Astrocyte (in vitro differentiated cells and primary cell): ENCODE data around the gene PHYKPL. TPM values are rescaled to one million over a fixed set of nuclear protein-coding genes. Genes with fewer than 3 reads are reported as not detected.

ENCODE experiments used
- DNase-seq: peaks from one replicate; pipeline ENCODE4 v3.0.0-alpha.2; 2010; ENCODE audit warnings: low read depth
- FAIRE-seq: peaks from 2 replicates; lab custom pipeline; 2011; peaks lifted over from hg19 to GRCh38; lab: Jason Lieb, UNC
- H2AFZ ChIP-seq: 2 replicates; pipeline ENCODE4 v1.6.0; 2012; ENCODE audit warnings: low read depth, low read length, inconsistent platforms
- H3K27ac ChIP-seq: 2 replicates; pipeline ENCODE4 v1.5.1; 2011; ENCODE audit warnings: low read depth, low read length, inconsistent platforms
- H3K27me3 ChIP-seq: 2 replicates; pipeline ENCODE4 v1.6.0; 2011; ENCODE audit warnings: low read length, inconsistent platforms; ENCODE audit not compliant: insufficient read depth
- H3K36me3 ChIP-seq: 2 replicates; pipeline ENCODE4 v1.5.1; 2011; ENCODE audit warnings: low read length, inconsistent platforms; ENCODE audit not compliant: insufficient read depth
- H3K4me1 ChIP-seq: 2 replicates; pipeline ENCODE4 v1.5.1; 2011; ENCODE audit warnings: low read length, inconsistent platforms; ENCODE audit not compliant: insufficient read depth
- H3K4me2 ChIP-seq: 2 replicates; pipeline ENCODE4 v1.6.0; 2012; ENCODE audit warnings: low read length, inconsistent platforms
- H3K4me3 ChIP-seq: 2 replicates; pipeline ENCODE4 v1.5.1; 2011; ENCODE audit warnings: low read depth, mild to moderate bottlenecking, low read length, inconsistent platforms; ENCODE audit not compliant: insufficient read depth
- H3K79me2 ChIP-seq: 2 replicates; pipeline ENCODE4 v1.6.0; 2012; ENCODE audit warnings: mild to moderate bottlenecking, low read length, inconsistent platforms; ENCODE audit not compliant: insufficient read depth
- H3K9ac ChIP-seq: 2 replicates; pipeline ENCODE4 v1.6.0; 2012; ENCODE audit warnings: mild to moderate bottlenecking, low read length, inconsistent platforms
- H3K9me3 ChIP-seq: 2 replicates; pipeline ENCODE4 v1.5.1; 2012; ENCODE audit warnings: low read depth, mild to moderate bottlenecking, low read length, inconsistent platforms; ENCODE audit not compliant: insufficient read depth
- H4K20me1 ChIP-seq: 2 replicates; pipeline ENCODE4 v1.6.0; 2012; ENCODE audit warnings: low read length, inconsistent platforms; ENCODE audit not compliant: insufficient read depth
- H3K27ac Mint-ChIP-seq: one replicate; pipeline ENCODE4 v1.8.0; 2021; ENCODE audit warnings: mild to moderate bottlenecking, mixed read lengths; ENCODE audit not compliant: unreplicated experiment
- H3K27me3 Mint-ChIP-seq: one replicate; pipeline ENCODE4 v1.8.0; 2021; ENCODE audit warnings: low read depth, mixed read lengths; ENCODE audit not compliant: unreplicated experiment
- H3K36me3 Mint-ChIP-seq: one replicate; pipeline ENCODE4 v1.8.0; 2021; ENCODE audit warnings: low read depth, mixed read lengths; ENCODE audit not compliant: unreplicated experiment
- H3K4me1 Mint-ChIP-seq: one replicate; pipeline ENCODE4 v1.8.0; 2021; ENCODE audit warnings: low read depth, mixed read lengths; ENCODE audit not compliant: unreplicated experiment
- H3K4me3 Mint-ChIP-seq: one replicate; pipeline ENCODE4 v1.8.0; 2021; ENCODE audit warnings: mild to moderate bottlenecking, moderate library complexity, mixed read lengths; ENCODE audit not compliant: unreplicated experiment
- H3K9me3 Mint-ChIP-seq: one replicate; pipeline ENCODE4 v1.8.0; 2021; ENCODE audit warnings: mild to moderate bottlenecking, mixed read lengths; ENCODE audit not compliant: unreplicated experiment
- EZH2 ChIP-seq: IDR thresholded peaks from 2 replicates; pipeline ENCODE4 v1.6.1; 2012; ENCODE audit warnings: mild to moderate bottlenecking, low read length, inconsistent platforms; ENCODE audit not compliant: insufficient read depth
- total RNA-seq: library from RNA; stranded (reverse); gene quantifications from 2 replicates; pipeline ENCODE4 v1.2.1, GENCODE V29; 2021
- TF ChIP-seq, protein P1 (sequence below): IDR thresholded peaks from 2 replicates; pipeline ENCODE4 v1.5.1; 2011; ENCODE audit warnings: low read depth, mild to moderate bottlenecking, inconsistent platforms, low read length, moderate library complexity; ENCODE audit not compliant: insufficient read depth

Gene PHYKPL
- total RNA-seq, 1 donor from 2014 or later: 26.5 TPM

DNA sequence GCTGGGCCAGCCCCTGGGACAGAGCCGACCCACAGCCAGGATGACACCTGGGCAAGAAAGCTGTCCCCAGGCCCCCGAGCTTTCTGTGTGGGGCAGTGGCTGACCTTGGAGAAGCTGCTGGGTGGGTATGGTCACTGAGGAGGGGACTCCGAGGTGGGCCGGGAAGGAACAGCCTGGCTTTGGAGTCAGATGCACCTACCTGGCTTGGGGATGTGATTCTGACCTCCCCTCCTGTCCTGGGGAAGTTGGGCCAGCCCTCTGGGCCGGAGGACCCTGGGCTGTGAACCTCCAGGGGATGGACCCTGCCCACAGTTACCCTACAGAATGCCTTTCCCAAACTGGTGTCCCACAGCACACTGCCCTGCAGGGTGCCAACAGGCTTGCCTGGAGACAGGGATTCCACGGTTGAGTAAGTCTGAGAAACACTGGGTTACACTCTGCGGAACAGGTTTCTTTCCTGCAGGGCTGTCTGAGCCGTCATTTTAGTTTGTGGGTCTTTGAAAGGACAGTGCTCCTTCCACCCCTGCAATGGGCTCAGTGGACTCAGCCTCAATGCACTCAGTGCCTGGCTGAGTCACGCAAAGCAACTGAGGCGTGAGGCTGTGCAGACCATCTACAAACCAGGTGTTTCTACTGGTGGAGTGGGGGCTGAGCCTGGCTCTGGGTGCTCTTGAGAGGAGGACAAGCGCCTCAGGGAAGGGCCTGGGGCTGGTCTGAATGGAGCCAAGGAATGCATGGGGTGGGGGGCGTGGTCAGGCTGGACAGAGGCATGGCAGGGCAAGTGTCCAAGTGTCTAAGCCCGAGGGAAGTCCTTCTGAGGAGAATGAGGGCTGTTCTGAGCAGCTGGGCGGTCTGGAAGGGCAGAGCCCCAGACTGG lies 41.3 kb upstream of the PHYKPL start:
- no peak for DNase-seq
- Histone ChIP-seq H3K4me3 (no peak overlapping the region), H3K36me3 (no peaks in the 10 kb centered on the region), H3K9ac (no peak overlapping the region), H3K27ac (no peak overlapping the region), H3K4me1 (no peaks in the 10 kb centered on the region), H3K79me2 (no peaks in the 10 kb centered on the region), H3K27me3 (no peaks in the 10 kb centered on the region), H4K20me1 (no peaks in the 10 kb centered on the region), H3K4me2 (no peak overlapping the region), H2AFZ (no peak overlapping the region), H3K9me3 (peaks cover 7% of the 10 kb centered on the region)
- no peaks in the 10 kb centered on the region for H3K4me1 Mint-ChIP-seq
- peaks cover 6% of the 10 kb centered on the region for H3K36me3 Mint-ChIP-seq
- H3K27ac Mint-ChIP-seq: no peak overlapping the region
- H3K4me3 Mint-ChIP-seq: no peak overlapping the region
- TF ChIP-seq EZH2: no peak
- TF ChIP-seq, protein P1, sequence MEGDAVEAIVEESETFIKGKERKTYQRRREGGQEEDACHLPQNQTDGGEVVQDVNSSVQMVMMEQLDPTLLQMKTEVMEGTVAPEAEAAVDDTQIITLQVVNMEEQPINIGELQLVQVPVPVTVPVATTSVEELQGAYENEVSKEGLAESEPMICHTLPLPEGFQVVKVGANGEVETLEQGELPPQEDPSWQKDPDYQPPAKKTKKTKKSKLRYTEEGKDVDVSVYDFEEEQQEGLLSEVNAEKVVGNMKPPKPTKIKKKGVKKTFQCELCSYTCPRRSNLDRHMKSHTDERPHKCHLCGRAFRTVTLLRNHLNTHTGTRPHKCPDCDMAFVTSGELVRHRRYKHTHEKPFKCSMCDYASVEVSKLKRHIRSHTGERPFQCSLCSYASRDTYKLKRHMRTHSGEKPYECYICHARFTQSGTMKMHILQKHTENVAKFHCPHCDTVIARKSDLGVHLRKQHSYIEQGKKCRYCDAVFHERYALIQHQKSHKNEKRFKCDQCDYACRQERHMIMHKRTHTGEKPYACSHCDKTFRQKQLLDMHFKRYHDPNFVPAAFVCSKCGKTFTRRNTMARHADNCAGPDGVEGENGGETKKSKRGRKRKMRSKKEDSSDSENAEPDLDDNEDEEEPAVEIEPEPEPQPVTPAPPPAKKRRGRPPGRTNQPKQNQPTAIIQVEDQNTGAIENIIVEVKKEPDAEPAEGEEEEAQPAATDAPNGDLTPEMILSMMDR: no peak
- peaks cover 7% of the 10 kb centered on the region for H3K9me3 Mint-ChIP-seq
- FAIRE-seq: no peak
- H3K27me3 Mint-ChIP-seq: peaks cover 49% of the 10 kb centered on the region

DNA sequence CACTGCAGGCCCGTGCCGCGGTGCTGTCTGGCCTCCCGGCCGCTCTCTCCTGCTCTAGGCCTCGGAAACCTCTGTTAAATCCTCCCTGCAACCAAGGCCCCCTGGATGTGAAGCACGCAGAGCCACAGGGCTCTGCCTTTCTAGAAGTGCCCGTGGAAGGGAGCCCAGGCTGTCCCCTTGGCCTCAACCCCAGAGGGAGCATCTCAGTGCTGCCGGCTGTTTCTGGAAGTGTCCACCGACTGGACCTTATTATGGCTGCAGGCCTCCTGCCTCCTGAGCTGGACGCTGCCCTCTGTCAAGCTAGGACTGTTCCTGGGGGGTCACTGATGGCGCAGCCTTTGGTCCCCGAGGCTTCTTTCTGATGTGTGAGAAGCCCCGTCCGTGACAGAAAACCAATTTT lies 40.4 kb upstream of the PHYKPL start:
- Mint-ChIP-seq H3K4me3 (no peak overlapping the region), H3K27me3 (peaks cover 44% of the 10 kb centered on the region), H3K9me3 (peaks cover 7% of the 10 kb centered on the region), H3K36me3 (peaks cover 6% of the 10 kb centered on the region), H3K27ac (no peak overlapping the region), H3K4me1 (no peaks in the 10 kb centered on the region)
- no peak for TF ChIP-seq EZH2
- TF ChIP-seq, protein P1: no peak
- FAIRE-seq (no peak), DNase-seq (no peak)
- Histone ChIP-seq H3K36me3 (no peaks in the 10 kb centered on the region), H2AFZ (no peak overlapping the region), H3K4me3 (no peak overlapping the region), H3K4me2 (no peak overlapping the region), H3K4me1 (no peaks in the 10 kb centered on the region), H4K20me1 (no peaks in the 10 kb centered on the region), H3K27ac (no peak overlapping the region), H3K9ac (no peak overlapping the region), H3K9me3 (peaks cover 7% of the 10 kb centered on the region), H3K79me2 (no peaks in the 10 kb centered on the region), H3K27me3 (no peaks in the 10 kb centered on the region)

DNA sequence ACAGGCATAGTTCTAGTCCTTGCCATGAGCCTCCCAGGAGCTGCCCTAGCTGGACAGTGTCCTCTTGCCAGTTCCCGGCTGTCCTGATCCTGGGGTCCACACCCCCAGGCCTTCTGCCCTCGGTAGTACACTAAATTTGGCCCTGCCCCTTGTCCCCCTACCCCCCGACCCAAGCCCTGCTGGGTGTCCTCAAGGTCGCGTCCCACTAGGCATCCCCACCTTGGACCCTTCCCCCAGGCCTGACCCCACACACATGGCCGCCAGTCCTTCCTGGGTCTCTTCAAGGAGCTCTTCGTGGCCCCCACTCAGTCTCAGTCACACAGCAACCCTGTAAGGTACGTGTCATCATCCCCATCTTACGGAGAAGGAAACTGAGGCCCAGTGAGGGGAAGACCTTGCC lies 40.0 kb upstream of the PHYKPL start:
- Histone ChIP-seq H2AFZ (no peak overlapping the region), H3K4me1 (no peaks in the 10 kb centered on the region), H3K9me3 (peaks cover 7% of the 10 kb centered on the region), H4K20me1 (no peaks in the 10 kb centered on the region), H3K36me3 (no peaks in the 10 kb centered on the region), H3K4me3 (no peak overlapping the region), H3K9ac (no peak overlapping the region), H3K27me3 (no peaks in the 10 kb centered on the region), H3K4me2 (no peak overlapping the region), H3K27ac (no peak overlapping the region), H3K79me2 (no peaks in the 10 kb centered on the region)
- peaks cover 41% of the 10 kb centered on the region for H3K27me3 Mint-ChIP-seq
- no peak overlapping the region for H3K4me3 Mint-ChIP-seq
- FAIRE-seq: no peak
- H3K27ac Mint-ChIP-seq: no peak overlapping the region
- H3K36me3 Mint-ChIP-seq: peaks cover 6% of the 10 kb centered on the region
- no peak for TF ChIP-seq EZH2
- TF ChIP-seq, protein P1: no peak
- H3K4me1 Mint-ChIP-seq: no peaks in the 10 kb centered on the region
- DNase-seq: no peak
- peaks cover 7% of the 10 kb centered on the region for H3K9me3 Mint-ChIP-seq
